HFFc6 (cell line): Measurements from ENCODE around the gene RANGRF. TPM values are rescaled to one million over a fixed set of nuclear protein-coding genes. Genes with fewer than 3 reads are reported as not detected.

ENCODE experiments used
- DNase-seq: peaks from one replicate; pipeline ENCODE4 v3.0.0-alpha.2; 2018
- H3K27ac Mint-ChIP-seq: 2 replicates; pipeline ENCODE4 v1.8.0; 2020; ENCODE audit warnings: mild to moderate bottlenecking, mixed read lengths
- H3K27me3 Mint-ChIP-seq: 2 replicates; pipeline ENCODE4 v1.8.0; 2021; ENCODE audit warnings: mild to moderate bottlenecking, moderate library complexity, mixed read lengths; ENCODE audit not compliant: insufficient read depth
- H3K36me3 Mint-ChIP-seq: 2 replicates; pipeline ENCODE4 v1.8.0; 2021; ENCODE audit warnings: low read depth, mixed read lengths
- H3K4me1 Mint-ChIP-seq: 2 replicates; pipeline ENCODE4 v1.8.0; 2020; ENCODE audit warnings: low read depth, mixed read lengths
- H3K4me3 Mint-ChIP-seq: 2 replicates; pipeline ENCODE4 v1.8.0; 2020; ENCODE audit warnings: mild to moderate bottlenecking, moderate library complexity, mixed read lengths
- H3K9me3 Mint-ChIP-seq: 2 replicates; pipeline ENCODE4 v1.8.0; 2020; ENCODE audit warnings: mild to moderate bottlenecking, mixed read lengths
- total RNA-seq, 6 experiments: library from RNA; stranded (reverse); fragmentation: NEBNext Ultra II Directional; extraction: Animal tissue kit (Norgen Biotek cat#: 25700); gene quantifications; 2 replicates in 1 of 6; 3 replicates in 5 of 6; pipeline ENCODE4 v1.2.3, GENCODE V29; 2021
- TF ChIP-seq, protein P1 (sequence below): fragments of 200-600 bp; sonication (generic); IDR thresholded peaks from 2 replicates; pipeline ENCODE4 v1.5.0; 2021; ENCODE audit warnings: antibody characterized with exemption, mild to moderate bottlenecking

RANGRF gene
- total RNA-seq, 6 experiments from 2014 or later = 27.8 to 32.2 (median 30.9) TPM

DNA sequence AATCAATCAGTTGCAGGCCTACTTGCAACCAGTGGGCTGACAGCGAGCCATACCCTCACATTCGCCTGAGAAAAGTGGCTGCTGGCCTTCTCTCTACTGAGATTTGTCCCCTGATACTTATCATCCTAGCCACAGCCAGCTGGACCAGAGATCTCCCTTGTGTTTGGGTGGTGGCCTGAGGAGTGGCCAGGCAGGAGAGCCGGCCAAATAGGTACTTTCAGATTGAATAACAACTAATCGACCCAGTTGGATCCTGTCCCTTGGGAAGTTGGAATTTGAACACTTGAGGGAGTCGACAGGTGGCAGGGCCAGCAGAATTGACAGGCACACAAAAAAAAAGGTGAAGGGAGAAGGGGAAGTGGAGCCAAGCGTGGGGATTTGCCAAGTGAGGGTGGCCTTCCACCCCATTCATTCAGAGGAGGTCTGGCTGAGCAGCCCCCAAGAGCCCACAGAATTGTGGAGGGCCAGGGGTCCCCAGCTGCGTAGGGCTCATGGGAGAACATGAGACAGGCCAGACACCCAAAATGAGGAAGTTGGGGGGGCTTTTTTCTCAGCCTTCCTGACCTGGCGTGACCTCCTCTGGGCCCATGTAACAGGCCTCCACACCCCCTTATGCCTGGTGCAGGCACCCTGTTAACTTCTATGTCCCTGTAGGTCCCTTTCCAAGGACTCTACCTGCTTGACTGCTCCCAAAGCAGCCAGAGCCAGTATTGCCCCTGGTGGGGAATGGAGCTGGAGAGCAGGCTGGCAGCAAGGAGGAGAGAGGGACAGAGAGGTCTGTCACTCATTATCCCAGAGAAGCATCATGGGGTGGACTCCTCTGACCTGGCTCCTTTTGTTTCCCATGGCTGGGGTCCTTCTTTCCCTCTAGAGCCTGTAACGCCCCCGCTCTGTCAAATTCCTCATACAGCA is 2.9 kb upstream of the RANGRF start:
- peaks cover 8% of the 10 kb centered on the region for H3K36me3 Mint-ChIP-seq
- no peak for DNase-seq
- no peak overlapping the region for H3K4me3 Mint-ChIP-seq
- TF ChIP-seq, protein P1, sequence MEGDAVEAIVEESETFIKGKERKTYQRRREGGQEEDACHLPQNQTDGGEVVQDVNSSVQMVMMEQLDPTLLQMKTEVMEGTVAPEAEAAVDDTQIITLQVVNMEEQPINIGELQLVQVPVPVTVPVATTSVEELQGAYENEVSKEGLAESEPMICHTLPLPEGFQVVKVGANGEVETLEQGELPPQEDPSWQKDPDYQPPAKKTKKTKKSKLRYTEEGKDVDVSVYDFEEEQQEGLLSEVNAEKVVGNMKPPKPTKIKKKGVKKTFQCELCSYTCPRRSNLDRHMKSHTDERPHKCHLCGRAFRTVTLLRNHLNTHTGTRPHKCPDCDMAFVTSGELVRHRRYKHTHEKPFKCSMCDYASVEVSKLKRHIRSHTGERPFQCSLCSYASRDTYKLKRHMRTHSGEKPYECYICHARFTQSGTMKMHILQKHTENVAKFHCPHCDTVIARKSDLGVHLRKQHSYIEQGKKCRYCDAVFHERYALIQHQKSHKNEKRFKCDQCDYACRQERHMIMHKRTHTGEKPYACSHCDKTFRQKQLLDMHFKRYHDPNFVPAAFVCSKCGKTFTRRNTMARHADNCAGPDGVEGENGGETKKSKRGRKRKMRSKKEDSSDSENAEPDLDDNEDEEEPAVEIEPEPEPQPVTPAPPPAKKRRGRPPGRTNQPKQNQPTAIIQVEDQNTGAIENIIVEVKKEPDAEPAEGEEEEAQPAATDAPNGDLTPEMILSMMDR = no peak
- H3K4me1 Mint-ChIP-seq = peaks cover 38% of the 10 kb centered on the region
- no peak overlapping the region for H3K27ac Mint-ChIP-seq
- H3K27me3 Mint-ChIP-seq = peaks cover 2% of the 10 kb centered on the region; the same call in 1 of the 2 replicates
- no peaks in the 10 kb centered on the region for H3K9me3 Mint-ChIP-seq

DNA sequence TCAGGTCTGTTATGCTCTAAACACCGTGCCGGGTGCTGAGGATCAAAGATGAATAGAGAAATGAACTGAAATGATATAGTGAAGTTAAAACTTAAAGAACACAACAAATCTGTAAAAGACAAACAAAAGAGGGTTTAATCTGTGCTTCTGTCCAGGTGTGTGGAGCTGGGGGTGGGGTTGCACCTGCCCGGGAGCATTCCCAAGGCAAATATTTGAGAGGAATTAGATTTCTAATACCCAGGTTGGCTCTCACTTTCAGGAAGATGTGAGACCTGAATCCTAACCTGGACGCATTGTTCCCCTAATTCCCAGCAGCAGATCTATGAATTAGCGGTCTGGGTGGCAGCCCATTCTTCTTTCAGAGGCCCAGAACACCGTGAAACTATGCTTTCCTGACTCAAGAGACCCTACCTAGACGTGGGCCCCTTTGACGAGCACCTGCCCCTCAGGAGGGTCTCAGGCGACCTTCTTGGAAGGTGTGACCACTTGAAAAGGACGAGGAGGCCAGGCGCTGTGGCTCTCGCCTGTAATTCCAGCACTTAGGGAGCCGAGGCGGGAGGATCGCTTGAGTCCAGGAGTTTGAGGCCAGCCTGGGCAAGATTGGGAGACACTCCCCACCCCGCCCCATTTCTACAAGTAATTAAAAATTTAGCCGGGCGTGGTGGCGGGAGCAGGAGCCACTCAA is 677 bp upstream of the RANGRF start:
- Mint-ChIP-seq H3K4me3 (peak overlapping the region; percentile 93), H3K27ac (peak overlapping the region; percentile 95)

DNA sequence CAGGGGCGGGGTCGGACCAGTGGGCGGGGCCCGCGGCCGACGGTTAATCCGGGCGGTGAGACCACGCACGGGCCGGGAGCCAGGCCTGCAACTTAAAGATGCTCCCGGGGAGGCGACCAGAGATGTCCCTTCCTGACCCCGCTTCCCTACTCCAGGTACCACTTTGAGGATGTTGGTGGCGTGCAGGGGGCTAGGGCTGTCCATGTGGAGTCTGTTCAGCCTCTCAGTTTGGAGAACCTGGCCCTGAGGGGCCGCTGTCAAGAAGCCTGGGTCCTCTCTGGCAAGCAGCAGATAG is 580 bp downstream of the RANGRF start:
- Mint-ChIP-seq H3K36me3 (peaks cover 12% of the 10 kb centered on the region), H3K9me3 (no peaks in the 10 kb centered on the region), H3K4me3 (peak overlapping the region; percentile 93), H3K4me1 (peaks cover 21% of the 10 kb centered on the region), H3K27ac (peak overlapping the region; percentile 95), H3K27me3 (peaks cover 2% of the 10 kb centered on the region; the same call in 1 of the 2 replicates)
- no peak for DNase-seq
- TF ChIP-seq, protein P1 = no peak

More for the DNA sequence above, 677 bp upstream of the RANGRF start:
- TF ChIP-seq, protein P1 = no peak
- DNase-seq = no peak
- H3K9me3 Mint-ChIP-seq = no peaks in the 10 kb centered on the region
- peaks cover 2% of the 10 kb centered on the region; the same call in 1 of the 2 replicates for H3K27me3 Mint-ChIP-seq
- H3K36me3 Mint-ChIP-seq = peaks cover 12% of the 10 kb centered on the region
- peaks cover 23% of the 10 kb centered on the region for H3K4me1 Mint-ChIP-seq

DNA sequence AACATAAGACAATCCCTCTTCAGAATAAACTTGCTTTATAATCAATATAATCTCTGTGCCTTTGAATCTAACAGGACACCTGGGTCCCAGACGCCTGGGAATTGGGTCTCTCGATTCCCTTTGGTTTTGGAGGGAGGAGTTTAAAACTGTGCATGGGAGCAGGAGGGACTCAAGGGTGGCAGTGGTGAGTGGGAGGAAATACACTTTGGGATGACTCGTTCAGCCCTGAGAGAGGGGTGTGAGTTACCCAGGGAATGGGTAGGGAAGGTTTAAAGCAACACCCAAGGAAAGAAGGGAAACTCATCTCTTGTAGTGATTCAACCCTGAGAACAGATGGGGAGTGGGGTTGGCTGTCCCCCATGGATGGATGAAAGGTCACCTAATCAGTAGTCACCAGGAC is 1.6 kb downstream of the RANGRF start:
- DNase-seq = no peak
- H3K4me1 Mint-ChIP-seq = peaks cover 28% of the 10 kb centered on the region
- peaks cover 12% of the 10 kb centered on the region for H3K36me3 Mint-ChIP-seq
- H3K9me3 Mint-ChIP-seq = no peaks in the 10 kb centered on the region
- TF ChIP-seq, protein P1 = no peak
- H3K27ac Mint-ChIP-seq = peak overlapping the region; percentile 2; the same call in 1 of the 2 replicates
- H3K4me3 Mint-ChIP-seq = peak overlapping the region; percentile 93
- peaks cover 2% of the 10 kb centered on the region; the same call in 1 of the 2 replicates for H3K27me3 Mint-ChIP-seq

DNA sequence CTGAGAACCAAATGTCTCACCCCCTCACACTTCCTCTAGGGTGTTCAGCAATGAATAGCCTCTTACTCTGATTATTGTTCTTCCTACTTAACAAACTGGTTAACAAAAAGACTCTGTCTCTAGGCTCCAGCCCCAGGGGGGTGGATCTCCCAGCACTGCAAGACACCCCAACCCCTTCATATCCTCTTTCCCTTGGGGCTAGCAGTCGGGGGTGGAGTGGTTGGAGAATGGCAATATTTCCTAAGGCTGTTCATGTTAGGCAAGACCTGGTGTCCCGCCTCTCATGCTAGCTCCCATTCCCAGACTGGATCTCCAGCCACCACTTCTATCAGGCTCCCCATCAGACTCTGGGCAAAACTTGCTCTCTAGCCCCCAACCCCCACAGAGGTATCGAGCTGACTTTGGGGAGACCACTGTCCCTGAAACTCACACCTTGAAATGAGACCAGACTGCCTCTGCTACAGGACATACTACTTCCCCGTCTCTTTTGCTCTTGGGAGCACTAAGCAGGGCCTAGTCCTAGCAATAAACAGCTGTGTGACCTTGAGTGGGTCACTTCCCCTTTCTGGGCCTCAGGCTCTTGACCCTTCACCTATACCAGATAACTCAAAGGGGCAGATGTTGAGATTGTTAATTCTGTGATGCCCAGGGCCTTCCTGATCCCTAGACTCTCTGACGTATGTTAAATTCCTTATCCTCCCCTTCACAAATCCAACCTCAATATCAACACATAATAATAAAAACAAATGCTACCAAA is 4.3 kb downstream of the RANGRF start:
- TF ChIP-seq, protein P1 = no peak
- H3K4me1 Mint-ChIP-seq = peaks cover 35% of the 10 kb centered on the region

More for the DNA sequence above, 4.3 kb downstream of the RANGRF start:
- no peak overlapping the region for H3K27ac Mint-ChIP-seq
- H3K9me3 Mint-ChIP-seq = no peaks in the 10 kb centered on the region
- H3K36me3 Mint-ChIP-seq = peaks cover 12% of the 10 kb centered on the region
- H3K4me3 Mint-ChIP-seq = no peak overlapping the region
- H3K27me3 Mint-ChIP-seq = peaks cover 2% of the 10 kb centered on the region; the same call in 1 of the 2 replicates
- no peak for DNase-seq
